HUES64 (cell line): ENCODE results near the gene TMEM207.
"Not testable (repeated sequence)": the region's sequence is repeated elsewhere in the genome, so short reads cannot be mapped to it uniquely, and the experiment has no call there.

Source experiments
- H3K27ac ChIP-seq: 2 replicates; pipeline ENCODE4 v1.7.0; 2013; ENCODE audit warnings: low read depth, low read length, inconsistent platforms
- H3K27me3 ChIP-seq: 2 replicates; pipeline ENCODE4 v1.6.1; 2013; ENCODE audit warnings: mild to moderate bottlenecking, low read length; ENCODE audit not compliant: insufficient read depth
- H3K36me3 ChIP-seq: 2 replicates; pipeline ENCODE4 v1.6.1; 2013; ENCODE audit warnings: mild to moderate bottlenecking, low read length; ENCODE audit not compliant: insufficient read depth
- H3K4me1 ChIP-seq: 2 replicates; pipeline ENCODE4 v1.6.1; 2013; ENCODE audit warnings: mild to moderate bottlenecking, low read length, moderate library complexity; ENCODE audit not compliant: insufficient read depth
- H3K4me3 ChIP-seq: 2 replicates; pipeline ENCODE4 v1.5.1; 2013; ENCODE audit warnings: mild to moderate bottlenecking, low read length, moderate library complexity
- H3K9ac ChIP-seq: 2 replicates; pipeline ENCODE4 v1.6.1; 2013; ENCODE audit warnings: mild to moderate bottlenecking, low read depth, low read length
- H3K9me3 ChIP-seq: 2 replicates; pipeline ENCODE4 v1.6.1; 2013; ENCODE audit warnings: low read depth, low read length; ENCODE audit not compliant: insufficient read depth
- WGBS: fragments of 150-250, 120-280 bp; methylation state at CpG from one replicate; pipeline ENCODE4 v1.1.7; 2013; ENCODE audit warnings: missing lambda C conversion rate; 5-methylcytosine and 5-hydroxymethylcytosine counted together

Gene TMEM207

GRCh38 chr3:190486533-190486864, 36.8 kb upstream of the TMEM207 start:
- Histone ChIP-seq H3K4me3 (no peak overlapping the region), H3K9ac (no peak overlapping the region), H3K27ac (no peak overlapping the region), H3K4me1 (peaks cover 8% of the 10 kb centered on the region), H3K27me3 (no peaks in the 10 kb centered on the region), H3K9me3 (no peaks in the 10 kb centered on the region), H3K36me3 (no peaks in the 10 kb centered on the region)
- WGBS: 56% methylated on average over 1 of the region's 1 CpG

- WGBS: 86% methylated on average over 5 of the region's 6 CpGs
- Histone ChIP-seq H3K27me3 (no peaks in the 10 kb centered on the region), H3K4me3 (no peak overlapping the region), H3K9ac (no peak overlapping the region), H3K36me3 (no peaks in the 10 kb centered on the region), H3K4me1 (peaks cover 8% of the 10 kb centered on the region), H3K9me3 (no peaks in the 10 kb centered on the region), H3K27ac (no peak overlapping the region)
These were observed 36.3 kb upstream of the TMEM207 start for GRCh38 chr3:190485830-190486532.

- Histone ChIP-seq H3K27me3 (no peaks in the 10 kb centered on the region), H3K9me3 (no peaks in the 10 kb centered on the region), H3K9ac (no peak overlapping the region), H3K4me1 (peaks cover 8% of the 10 kb centered on the region), H3K27ac (no peak overlapping the region), H3K36me3 (no peaks in the 10 kb centered on the region), H3K4me3 (no peak overlapping the region)
- WGBS: 100% methylated on average over 2 of the region's 2 CpGs
These were observed 32.1 kb upstream of the TMEM207 start for GRCh38 chr3:190481779-190482178.

GRCh38 chr3:190473261-190473660, 23.6 kb upstream of the TMEM207 start:
- 95% methylated on average over 25 of the region's 25 CpGs for WGBS
- H3K9ac ChIP-seq, H3K36me3 ChIP-seq, H3K27me3 ChIP-seq, H3K4me3 ChIP-seq, H3K9me3 ChIP-seq, H3K4me1 ChIP-seq, H3K27ac ChIP-seq: not testable (repeated sequence)

- H3K27me3 ChIP-seq: no peaks in the 10 kb centered on the region
- H3K27ac ChIP-seq: no peak overlapping the region
- no peaks in the 10 kb centered on the region for H3K9me3 ChIP-seq
- H3K4me3 ChIP-seq: no peak overlapping the region
- H3K4me1 ChIP-seq: no peaks in the 10 kb centered on the region
- no peak overlapping the region for H3K9ac ChIP-seq
- H3K36me3 ChIP-seq: no peaks in the 10 kb centered on the region
These were observed 18.2 kb upstream of the TMEM207 start for GRCh38 chr3:190467922-190468321.

GRCh38 chr3:190458040-190458439, 8.3 kb upstream of the TMEM207 start:
- no peak overlapping the region for H3K27ac ChIP-seq
- no peaks in the 10 kb centered on the region; the same call in 1 of the 2 replicates for H3K4me1 ChIP-seq
- no peaks in the 10 kb centered on the region for H3K9me3 ChIP-seq
- no peaks in the 10 kb centered on the region for H3K36me3 ChIP-seq
- 40% methylated on average over 2 of the region's 2 CpGs for WGBS
- no peak overlapping the region for H3K9ac ChIP-seq
- H3K4me3 ChIP-seq: no peak overlapping the region
- H3K27me3 ChIP-seq: no peaks in the 10 kb centered on the region

- Histone ChIP-seq H3K9ac (no peak overlapping the region), H3K27me3 (no peaks in the 10 kb centered on the region), H3K4me3 (no peak overlapping the region)
These were observed 7.1 kb upstream of the TMEM207 start for GRCh38 chr3:190456770-190457169.

GRCh38 chr3:190455828-190456227, 6.1 kb upstream of the TMEM207 start:
- Histone ChIP-seq H3K27ac (no peak overlapping the region), H3K27me3 (no peaks in the 10 kb centered on the region), H3K9ac (no peak overlapping the region), H3K4me1 (no peaks in the 10 kb centered on the region; the same call in 1 of the 2 replicates), H3K4me3 (no peak overlapping the region), H3K36me3 (no peaks in the 10 kb centered on the region), H3K9me3 (no peaks in the 10 kb centered on the region)
- WGBS: 85% methylated on average over 1 of the region's 2 CpGs

More at GRCh38 chr3:190456770-190457169, 7.1 kb upstream of the TMEM207 start:
- H3K36me3 ChIP-seq: no peaks in the 10 kb centered on the region
- no peaks in the 10 kb centered on the region for H3K9me3 ChIP-seq
- H3K4me1 ChIP-seq: no peaks in the 10 kb centered on the region; the same call in 1 of the 2 replicates
- 93% methylated on average over 1 of the region's 1 CpG for WGBS
- H3K27ac ChIP-seq: no peak overlapping the region

GRCh38 chr3:190448256-190448655, 1.4 kb downstream of the TMEM207 start:
- Histone ChIP-seq H3K4me3 (no peak overlapping the region), H3K9ac (no peak overlapping the region), H3K27me3 (no peaks in the 10 kb centered on the region), H3K4me1 (no peaks in the 10 kb centered on the region), H3K27ac (no peak overlapping the region), H3K36me3 (no peaks in the 10 kb centered on the region), H3K9me3 (no peaks in the 10 kb centered on the region)
- 100% methylated on average over 1 of the region's 2 CpGs for WGBS

GRCh38 chr3:190446573-190447279, 3.0 kb downstream of the TMEM207 start:
- WGBS: 95% methylated on average over 6 of the region's 6 CpGs
- no peaks in the 10 kb centered on the region for H3K4me1 ChIP-seq
- no peaks in the 10 kb centered on the region for H3K9me3 ChIP-seq
- H3K27me3 ChIP-seq: no peaks in the 10 kb centered on the region
- no peak overlapping the region for H3K27ac ChIP-seq
- H3K4me3 ChIP-seq: no peak overlapping the region
- no peak overlapping the region for H3K9ac ChIP-seq
- no peaks in the 10 kb centered on the region for H3K36me3 ChIP-seq

GRCh38 chr3:190444576-190445145, 5.0 kb downstream of the TMEM207 start:
- Histone ChIP-seq H3K9me3 (no peaks in the 10 kb centered on the region), H3K9ac (no peak overlapping the region), H3K36me3 (no peaks in the 10 kb centered on the region), H3K27me3 (no peaks in the 10 kb centered on the region), H3K4me1 (no peaks in the 10 kb centered on the region), H3K4me3 (no peak overlapping the region), H3K27ac (no peak overlapping the region)
- 98% methylated on average over 3 of the region's 3 CpGs for WGBS
